OCI-LY1 (cell line): ENCODE measurements around the gene PDXP.

Experiments
- H2AFZ ChIP-seq: fragments of 200-600 bp; sonication (generic), shearing (Covaris generic); 2 replicates; pipeline ENCODE4 v1.6.0; 2014; ENCODE audit warnings: antibody characterized with exemption, mild to moderate bottlenecking, low read length
- H3F3A ChIP-seq: fragments of 200-600 bp; sonication (generic), shearing (Covaris generic); 2 replicates; pipeline ENCODE4 v1.6.0; 2014; ENCODE audit warnings: mild to moderate bottlenecking, antibody characterized with exemption, low read length, moderate library complexity; ENCODE audit not compliant: insufficient read depth
- H3K27ac ChIP-seq: fragments of 200-600 bp; sonication (generic); 2 replicates; pipeline ENCODE4 v1.5.1; 2014; ENCODE audit warnings: low read length, mixed run types, mild to moderate bottlenecking, low read depth; ENCODE audit not compliant: poor library complexity, severe bottlenecking
- H3K27me3 ChIP-seq: fragments of 200-600 bp; sonication (generic); 2 replicates; pipeline ENCODE4 v1.6.0; 2014; ENCODE audit warnings: antibody characterized with exemption, mild to moderate bottlenecking, low read length, moderate library complexity; ENCODE audit not compliant: insufficient read depth
- H3K36me3 ChIP-seq: fragments of 200-600 bp; sonication (generic); 2 replicates; pipeline ENCODE4 v1.6.1; 2014; ENCODE audit warnings: mild to moderate bottlenecking, antibody characterized with exemption, low read length, moderate library complexity, mixed read lengths; ENCODE audit not compliant: insufficient read depth
- H3K4me1 ChIP-seq: fragments of 200-600 bp; sonication (generic); 2 replicates; pipeline ENCODE4 v1.5.1; 2014; ENCODE audit warnings: mild to moderate bottlenecking, low read length, moderate library complexity; ENCODE audit not compliant: insufficient read depth, severe bottlenecking
- H3K4me2 ChIP-seq: fragments of 200-600 bp; sonication (generic), shearing (Covaris generic); 2 replicates; pipeline ENCODE4 v1.6.1; 2014; ENCODE audit warnings: low read length
- H3K4me3 ChIP-seq: fragments of 200-600 bp; sonication (generic); 2 replicates; pipeline ENCODE4 v1.5.1; 2014; ENCODE audit warnings: low read length, low read depth, mild to moderate bottlenecking, mixed read lengths; ENCODE audit not compliant: poor library complexity, severe bottlenecking
- H3K79me2 ChIP-seq: fragments of 200-600 bp; shearing (Covaris generic); 2 replicates; pipeline ENCODE4 v1.6.1; 2016; ENCODE audit warnings: mixed run types, low read length, mixed read lengths; ENCODE audit not compliant: insufficient read depth
- H3K9ac ChIP-seq: fragments of 200-600 bp; sonication (generic), shearing (Covaris generic); 2 replicates; pipeline ENCODE4 v1.6.1; 2014; ENCODE audit warnings: mild to moderate bottlenecking, low read length, mixed read lengths
- H3K9me2 ChIP-seq: fragments of 200-600 bp; sonication (generic), shearing (Covaris generic); 2 replicates; pipeline ENCODE4 v1.6.1; 2014; ENCODE audit warnings: low read depth, mild to moderate bottlenecking, low read length, mixed read lengths
- H3K9me3 ChIP-seq: fragments of 200-600 bp; shearing (Covaris generic); 2 replicates; pipeline ENCODE4 v1.6.1; 2014; ENCODE audit warnings: low read length, mixed read lengths
- H4K20me1 ChIP-seq: fragments of 200-600 bp; sonication (generic), shearing (Covaris generic); 2 replicates; pipeline ENCODE4 v1.6.0; 2016; ENCODE audit warnings: mild to moderate bottlenecking, low read length; ENCODE audit not compliant: insufficient read depth
- EZH2 ChIP-seq: fragments of 200-600 bp; sonication (generic), shearing (Covaris generic); IDR thresholded peaks from 2 replicates; pipeline ENCODE4 v1.8.0; 2017; ENCODE audit warnings: borderline replicate concordance, mixed run types, mild to moderate bottlenecking, antibody characterized with exemption, low read length, moderate library complexity, mixed read lengths
- TF ChIP-seq, protein P1 (sequence below): fragments of 200-600 bp; sonication (generic), shearing (Covaris generic); IDR thresholded peaks from 2 replicates; pipeline ENCODE4 v1.5.1; 2017; ENCODE audit warnings: mild to moderate bottlenecking, antibody characterized with exemption, low read length, moderate library complexity, mixed read lengths

Gene PDXP

DNA sequence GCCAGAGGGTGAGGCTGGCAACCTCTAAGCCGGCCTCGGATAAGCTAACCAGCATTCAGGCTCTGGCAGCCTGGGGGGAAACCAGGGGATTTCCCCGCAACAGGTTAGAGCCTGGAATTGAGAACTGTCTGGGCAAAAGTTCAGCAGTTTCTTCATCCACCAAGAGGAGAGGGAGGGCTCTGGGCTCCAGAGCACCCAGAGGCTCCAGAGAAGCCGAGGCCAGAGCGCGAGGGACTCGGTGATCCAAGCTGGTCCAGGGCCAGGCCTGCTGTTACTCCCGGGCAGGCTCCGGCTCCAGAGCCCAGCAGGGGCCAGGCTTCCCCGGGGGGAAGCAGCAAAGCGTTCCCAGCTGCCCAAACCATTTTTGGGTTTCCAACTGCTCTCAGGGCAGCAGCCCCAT, 32.4 kb upstream of the PDXP start:
- TF ChIP-seq, protein P1, sequence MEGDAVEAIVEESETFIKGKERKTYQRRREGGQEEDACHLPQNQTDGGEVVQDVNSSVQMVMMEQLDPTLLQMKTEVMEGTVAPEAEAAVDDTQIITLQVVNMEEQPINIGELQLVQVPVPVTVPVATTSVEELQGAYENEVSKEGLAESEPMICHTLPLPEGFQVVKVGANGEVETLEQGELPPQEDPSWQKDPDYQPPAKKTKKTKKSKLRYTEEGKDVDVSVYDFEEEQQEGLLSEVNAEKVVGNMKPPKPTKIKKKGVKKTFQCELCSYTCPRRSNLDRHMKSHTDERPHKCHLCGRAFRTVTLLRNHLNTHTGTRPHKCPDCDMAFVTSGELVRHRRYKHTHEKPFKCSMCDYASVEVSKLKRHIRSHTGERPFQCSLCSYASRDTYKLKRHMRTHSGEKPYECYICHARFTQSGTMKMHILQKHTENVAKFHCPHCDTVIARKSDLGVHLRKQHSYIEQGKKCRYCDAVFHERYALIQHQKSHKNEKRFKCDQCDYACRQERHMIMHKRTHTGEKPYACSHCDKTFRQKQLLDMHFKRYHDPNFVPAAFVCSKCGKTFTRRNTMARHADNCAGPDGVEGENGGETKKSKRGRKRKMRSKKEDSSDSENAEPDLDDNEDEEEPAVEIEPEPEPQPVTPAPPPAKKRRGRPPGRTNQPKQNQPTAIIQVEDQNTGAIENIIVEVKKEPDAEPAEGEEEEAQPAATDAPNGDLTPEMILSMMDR, result no peak
- TF ChIP-seq EZH2, result no peak
- Histone ChIP-seq H2AFZ (no peak overlapping the region), H3K9ac (no peak overlapping the region; the same call in 1 of the 2 replicates), H3K9me3 (no peaks in the 10 kb centered on the region), H3K79me2 (no peaks in the 10 kb centered on the region), H3K36me3 (peaks cover 47% of the 10 kb centered on the region; the same call in 1 of the 2 replicates), H3K4me3 (no peak overlapping the region), H3K9me2 (no peaks in the 10 kb centered on the region), H3K4me1 (peaks cover 26% of the 10 kb centered on the region), H3K4me2 (peak overlapping the region; percentile 39; the same call in 1 of the 2 replicates), H3K27me3 (no peaks in the 10 kb centered on the region), H4K20me1 (no peaks in the 10 kb centered on the region), H3K27ac (peak overlapping the region; percentile 78), H3F3A (no peaks in the 10 kb centered on the region)

DNA sequence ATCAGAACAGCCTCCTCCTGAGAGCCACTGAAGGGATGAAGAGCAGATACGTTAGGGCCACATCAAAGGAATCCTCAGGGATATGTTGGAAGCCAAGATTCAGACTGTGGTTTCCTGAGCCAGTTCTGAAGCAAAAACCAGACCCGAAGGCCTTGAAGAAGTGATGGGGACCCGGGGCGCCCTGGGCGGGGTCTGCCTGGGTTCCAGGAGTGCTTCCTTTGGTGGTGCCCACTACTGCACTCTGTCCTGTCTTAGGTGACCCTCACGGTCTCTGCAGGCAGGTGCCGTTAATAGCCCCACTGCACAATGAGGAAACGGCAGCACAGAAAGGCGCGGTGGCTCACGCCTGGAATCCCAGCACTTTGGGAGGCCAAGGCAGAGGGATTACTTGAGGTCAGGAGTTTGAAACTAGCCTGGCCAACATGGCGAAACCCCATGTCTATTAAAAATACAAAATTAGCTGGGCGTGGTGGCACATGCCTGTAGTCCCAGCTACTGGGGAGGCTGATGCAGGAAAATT, 31.9 kb upstream of the PDXP start:
- peak overlapping the region; percentile 39; the same call in 1 of the 2 replicates for H3K4me2 ChIP-seq
- no peak overlapping the region for H3K4me3 ChIP-seq
- H2AFZ ChIP-seq, result no peak overlapping the region
- peak overlapping the region; percentile 39; the same call in 1 of the 2 replicates for H3K9ac ChIP-seq
- H3K4me1 ChIP-seq, result peaks cover 26% of the 10 kb centered on the region
- H4K20me1 ChIP-seq, result no peaks in the 10 kb centered on the region
- H3K36me3 ChIP-seq, result peaks cover 51% of the 10 kb centered on the region; the same call in 1 of the 2 replicates
- H3K27me3 ChIP-seq, result no peaks in the 10 kb centered on the region
- no peaks in the 10 kb centered on the region for H3K79me2 ChIP-seq
- H3K27ac ChIP-seq, result peak overlapping the region; percentile 78
- H3K9me3 ChIP-seq, result no peaks in the 10 kb centered on the region
- H3F3A ChIP-seq, result no peaks in the 10 kb centered on the region
- TF ChIP-seq, protein P1, result no peak
- TF ChIP-seq EZH2, result no peak
- no peaks in the 10 kb centered on the region for H3K9me2 ChIP-seq

DNA sequence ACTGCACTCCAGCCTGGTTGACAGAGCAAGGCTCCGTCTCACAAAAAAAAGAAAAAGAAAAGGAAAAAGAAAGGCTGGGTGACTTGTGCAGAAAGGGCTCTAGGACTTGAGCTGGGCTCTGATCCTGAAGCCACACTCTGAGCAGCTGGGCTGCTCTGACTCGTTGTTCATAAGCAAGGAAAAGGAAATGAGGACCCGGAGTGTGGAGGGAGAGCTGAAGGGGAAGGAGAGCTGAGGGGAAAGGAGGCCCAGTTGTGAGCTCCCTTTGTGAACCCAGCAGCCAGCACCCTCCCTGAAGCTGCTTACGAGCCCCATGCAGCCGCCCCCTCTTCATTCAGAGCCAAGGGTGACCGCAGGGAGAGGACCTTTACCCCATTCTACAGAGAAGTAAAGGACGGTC, 31.4 kb upstream of the PDXP start:
- no peaks in the 10 kb centered on the region for H3K9me2 ChIP-seq
- peaks cover 55% of the 10 kb centered on the region; the same call in 1 of the 2 replicates for H3K36me3 ChIP-seq
- no peaks in the 10 kb centered on the region for H3F3A ChIP-seq
- H3K4me1 ChIP-seq, result peaks cover 26% of the 10 kb centered on the region
- peak overlapping the region; percentile 39; the same call in 1 of the 2 replicates for H3K4me2 ChIP-seq
- no peak overlapping the region for H2AFZ ChIP-seq
- no peaks in the 10 kb centered on the region for H4K20me1 ChIP-seq
- H3K9ac ChIP-seq, result peak overlapping the region; percentile 39; the same call in 1 of the 2 replicates
- H3K27ac ChIP-seq, result peak overlapping the region; percentile 78
- TF ChIP-seq, protein P1, result no peak
- no peak for TF ChIP-seq EZH2
- no peaks in the 10 kb centered on the region for H3K9me3 ChIP-seq
- peak overlapping the region; percentile 1 for H3K4me3 ChIP-seq
- no peaks in the 10 kb centered on the region for H3K27me3 ChIP-seq
- H3K79me2 ChIP-seq, result no peaks in the 10 kb centered on the region
